Measurements from ENCODE around the gene SOCS1.

DNA sequence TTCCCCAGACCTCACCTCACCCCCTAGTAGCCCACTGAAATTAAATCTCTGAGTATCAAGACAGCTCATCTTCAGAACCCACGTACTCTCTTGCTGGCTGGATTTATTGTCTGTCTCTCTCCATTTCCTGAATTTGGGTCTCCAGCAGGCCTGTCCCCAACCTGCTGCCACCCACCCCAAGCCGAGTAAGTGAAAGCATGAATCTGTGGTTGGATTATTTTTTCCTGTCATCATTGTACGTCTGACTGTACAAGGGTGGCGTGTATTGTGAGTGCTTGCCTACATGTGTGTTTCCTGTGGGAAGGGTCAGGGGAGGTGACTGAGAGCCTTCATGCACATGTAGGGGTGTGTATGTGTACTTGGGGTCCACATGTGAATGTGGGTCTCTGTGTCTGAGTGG is 7.7 kb upstream of the SOCS1 start:
- TF ChIP-seq TAF1 (IDR thresholded peaks at IDR 0.05; ENCODE audit: borderline replicate concordance, insufficient read depth, low read length), result no peak
- no peak for TF ChIP-seq POLR2AphosphoS5 (IDR thresholded peaks at IDR 0.05; ENCODE audit: low read depth, low read length)

Measured in PFSK-1 (cell line).